ES-I3 (cell line): ENCODE data around the gene DCXR.

Source experiments
- H3K36me3 ChIP-seq: 2 replicates; pipeline ENCODE4 v1.6.1; 2013; ENCODE audit warnings: mild to moderate bottlenecking, low read length, control low read depth, moderate library complexity; ENCODE audit not compliant: insufficient read depth
- H3K4me1 ChIP-seq: 2 replicates; pipeline ENCODE4 v1.6.1; 2013; ENCODE audit warnings: mild to moderate bottlenecking, control low read depth, low read length; ENCODE audit not compliant: insufficient read depth
- H3K9ac ChIP-seq: 2 replicates; pipeline ENCODE4 v1.6.1; 2013; ENCODE audit warnings: low read depth, mild to moderate bottlenecking, low read length, moderate library complexity
- H3K9me3 ChIP-seq: 2 replicates; pipeline ENCODE4 v1.6.1; 2013; ENCODE audit warnings: mild to moderate bottlenecking, low read length, moderate library complexity; ENCODE audit not compliant: control insufficient read depth, insufficient read depth

The DCXR gene

GRCh38 chr17:82021107-82021899, 16.2 kb downstream of the DCXR start:
- Histone ChIP-seq H3K36me3 (no peaks in the 10 kb centered on the region), H3K9me3 (no peaks in the 10 kb centered on the region), H3K9ac (peak overlapping the region; percentile 92; the same call in 1 of the 2 replicates), H3K4me1 (no peaks in the 10 kb centered on the region; the same call in 1 of the 2 replicates)

GRCh38 chr17:82020572-82021106, 16.9 kb downstream of the DCXR start:
- Histone ChIP-seq H3K9me3 (no peaks in the 10 kb centered on the region), H3K4me1 (no peaks in the 10 kb centered on the region; the same call in 1 of the 2 replicates), H3K9ac (no peak overlapping the region), H3K36me3 (no peaks in the 10 kb centered on the region)

GRCh38 chr17:82019690-82020571, 17.6 kb downstream of the DCXR start:
- Histone ChIP-seq H3K9ac (no peak overlapping the region), H3K4me1 (no peaks in the 10 kb centered on the region; the same call in 1 of the 2 replicates), H3K36me3 (no peaks in the 10 kb centered on the region), H3K9me3 (no peaks in the 10 kb centered on the region)

- Histone ChIP-seq H3K9ac (no peak overlapping the region), H3K4me1 (no peaks in the 10 kb centered on the region; the same call in 1 of the 2 replicates), H3K36me3 (no peaks in the 10 kb centered on the region), H3K9me3 (no peaks in the 10 kb centered on the region)
Measured at GRCh38 chr17:82018989-82019689, 18.4 kb downstream of the DCXR start.

- Histone ChIP-seq H3K9me3 (no peaks in the 10 kb centered on the region), H3K4me1 (no peaks in the 10 kb centered on the region; the same call in 1 of the 2 replicates), H3K9ac (no peak overlapping the region), H3K36me3 (no peaks in the 10 kb centered on the region)
Measured at GRCh38 chr17:82018152-82018988, 19.1 kb downstream of the DCXR start.

- no peaks in the 10 kb centered on the region for H3K36me3 ChIP-seq
- no peak overlapping the region for H3K9ac ChIP-seq
- no peaks in the 10 kb centered on the region for H3K9me3 ChIP-seq
- no peaks in the 10 kb centered on the region; the same call in 1 of the 2 replicates for H3K4me1 ChIP-seq
Measured at GRCh38 chr17:82017612-82018151, 19.8 kb downstream of the DCXR start.

- Histone ChIP-seq H3K4me1 (no peaks in the 10 kb centered on the region; the same call in 1 of the 2 replicates), H3K9ac (no peak overlapping the region), H3K9me3 (no peaks in the 10 kb centered on the region), H3K36me3 (no peaks in the 10 kb centered on the region)
Measured at GRCh38 chr17:82016875-82017459, 20.5 kb downstream of the DCXR start.

GRCh38 chr17:82016061-82016874, 21.2 kb downstream of the DCXR start:
- Histone ChIP-seq H3K4me1 (no peaks in the 10 kb centered on the region; the same call in 1 of the 2 replicates), H3K36me3 (no peaks in the 10 kb centered on the region), H3K9me3 (no peaks in the 10 kb centered on the region), H3K9ac (no peak overlapping the region)

- Histone ChIP-seq H3K4me1 (no peaks in the 10 kb centered on the region; the same call in 1 of the 2 replicates), H3K36me3 (no peaks in the 10 kb centered on the region), H3K9me3 (no peaks in the 10 kb centered on the region), H3K9ac (no peak overlapping the region)
Measured at GRCh38 chr17:82015311-82015971, 22.1 kb downstream of the DCXR start.

GRCh38 chr17:82014971-82015310, 22.6 kb downstream of the DCXR start:
- Histone ChIP-seq H3K36me3 (no peaks in the 10 kb centered on the region), H3K9ac (no peak overlapping the region), H3K9me3 (no peaks in the 10 kb centered on the region), H3K4me1 (no peaks in the 10 kb centered on the region; the same call in 1 of the 2 replicates)

- Histone ChIP-seq H3K9ac (no peak overlapping the region), H3K4me1 (no peaks in the 10 kb centered on the region; the same call in 1 of the 2 replicates), H3K9me3 (no peaks in the 10 kb centered on the region), H3K36me3 (no peaks in the 10 kb centered on the region)
Measured at GRCh38 chr17:82014432-82014831, 23.1 kb downstream of the DCXR start.

- no peak overlapping the region for H3K9ac ChIP-seq
- no peaks in the 10 kb centered on the region for H3K36me3 ChIP-seq
- no peaks in the 10 kb centered on the region; the same call in 1 of the 2 replicates for H3K4me1 ChIP-seq
- no peaks in the 10 kb centered on the region for H3K9me3 ChIP-seq
Measured at GRCh38 chr17:82013772-82014321, 23.6 kb downstream of the DCXR start.
